HTERT RPE-1 (cell line): ENCODE results near the gene MACF1.

Source experiments
- in situ Hi-C: fragments of 300-500 bp; cut with MboI; formaldehyde crosslinking; loops from 4 replicates; pipeline ENCODE4 v1.14.3; 2020; ENCODE audit warnings: low sequenced_read_pairs

The MACF1 gene

DNA sequence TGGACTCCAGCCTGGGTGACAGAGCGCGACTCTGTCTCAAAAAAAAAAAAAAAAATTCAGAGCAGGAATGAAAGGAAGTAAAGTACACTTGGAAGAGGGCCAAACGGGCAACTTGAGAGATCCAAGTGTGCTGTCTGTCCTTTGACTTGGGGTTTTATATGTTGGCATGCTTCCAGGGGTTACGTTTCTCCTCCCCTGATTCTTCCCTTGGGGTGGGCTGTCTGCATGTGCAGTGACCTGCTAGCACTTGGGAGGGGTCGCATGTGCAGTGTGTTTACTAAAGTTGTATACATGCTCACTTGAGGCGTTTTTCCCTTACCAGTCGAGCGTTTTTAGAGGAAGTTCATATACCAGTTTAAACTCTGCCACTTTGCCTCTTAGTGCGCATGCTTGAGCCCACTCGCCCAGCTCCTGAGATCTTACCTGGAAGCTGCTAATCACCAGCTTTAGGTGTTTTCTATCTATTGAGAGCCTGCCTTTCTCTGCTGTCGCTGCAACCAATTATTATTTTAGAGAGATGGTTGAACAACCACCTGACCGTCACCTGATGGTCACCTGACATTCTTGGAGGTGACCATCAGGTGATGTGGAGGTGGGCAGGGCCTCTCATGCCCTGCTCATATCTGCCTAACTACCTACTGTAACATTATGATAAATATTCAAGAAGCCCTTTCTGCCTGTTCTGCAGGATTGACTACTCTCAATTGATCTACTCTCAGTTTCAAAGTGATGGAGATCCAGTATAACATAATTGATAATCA lies 140.1 kb downstream of the MACF1 start:
- in situ Hi-C loops, result no loop called here

DNA sequence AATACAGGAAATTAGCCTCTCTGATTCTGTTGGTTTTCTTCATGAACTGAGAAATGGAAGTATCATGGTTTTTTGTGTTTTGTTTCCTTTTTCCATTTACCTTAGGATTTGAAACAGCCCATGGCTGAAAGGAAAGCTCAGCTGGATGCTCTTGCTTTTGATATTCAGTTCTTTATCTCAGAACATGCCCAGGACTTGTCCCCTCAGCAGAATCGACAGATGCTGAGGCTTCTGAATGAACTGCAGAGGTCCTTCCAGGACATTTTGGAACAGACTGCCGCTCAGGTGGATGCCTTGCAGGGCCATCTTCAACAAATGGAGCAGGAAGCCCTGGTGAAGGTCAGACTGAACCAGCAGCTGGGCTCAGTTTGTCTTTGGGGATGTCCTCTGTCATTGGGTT lies 142.4 kb downstream of the MACF1 start:
- in situ Hi-C loops, result no loop called here

DNA sequence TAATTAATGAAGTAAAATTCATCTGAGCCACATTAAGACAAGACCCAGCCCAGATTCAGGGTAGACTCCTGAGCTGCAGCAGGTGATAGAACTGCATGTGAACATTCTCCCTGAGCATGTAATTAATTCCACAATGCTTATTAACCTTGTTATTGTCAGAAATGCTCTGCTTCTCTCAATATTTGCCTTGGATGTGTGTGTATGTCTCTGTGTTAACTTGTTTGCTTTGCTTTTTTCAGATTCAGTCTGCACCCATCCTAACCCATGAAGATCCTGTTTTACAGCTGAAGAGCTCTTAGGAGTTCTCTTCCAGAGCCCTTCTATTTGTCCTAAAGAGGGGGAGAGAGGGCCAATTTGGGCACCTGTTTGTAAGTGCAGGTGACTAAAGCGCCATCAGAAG lies 143.8 kb downstream of the MACF1 start:
- in situ Hi-C loops, result no loop called here

DNA sequence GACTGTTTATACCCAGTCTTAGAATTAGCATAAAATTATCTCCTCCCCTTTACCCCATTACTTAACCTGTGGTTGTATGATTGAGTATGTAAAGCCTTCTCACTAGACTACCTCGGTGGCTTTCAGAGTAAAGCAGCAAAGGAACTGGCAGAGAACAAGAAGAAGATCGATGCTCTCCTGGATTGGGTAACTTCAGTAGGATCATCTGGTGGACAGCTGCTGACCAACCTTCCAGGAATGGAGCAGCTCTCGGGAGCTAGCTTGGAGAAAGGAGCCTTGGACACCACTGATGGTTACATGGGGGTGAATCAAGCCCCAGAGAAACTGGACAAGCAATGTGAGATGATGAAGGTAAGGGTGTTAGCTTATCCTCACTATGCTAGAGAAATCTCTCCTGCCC lies 148.4 kb downstream of the MACF1 start:
- in situ Hi-C loops, result no loop called here

DNA sequence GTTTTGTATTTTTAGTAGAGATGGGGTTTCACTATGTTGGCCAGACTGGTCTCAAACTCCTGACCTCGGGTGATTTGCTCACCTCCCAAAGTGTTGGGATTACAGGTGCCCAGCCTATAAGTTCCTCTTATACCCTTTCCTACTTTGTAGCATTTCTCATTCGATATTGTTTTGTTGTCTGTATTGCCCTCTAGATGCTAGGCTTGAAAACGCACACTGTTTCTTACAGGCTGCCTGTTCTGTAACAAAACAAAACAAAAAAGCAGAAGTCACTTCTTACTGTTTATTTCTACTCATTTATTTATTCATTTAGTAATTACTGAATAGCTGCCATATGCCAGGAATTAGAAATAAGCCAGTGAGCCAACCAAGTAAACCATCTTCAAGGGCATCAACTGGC lies 150.1 kb downstream of the MACF1 start:
- in situ Hi-C loops, result no loop called here

DNA sequence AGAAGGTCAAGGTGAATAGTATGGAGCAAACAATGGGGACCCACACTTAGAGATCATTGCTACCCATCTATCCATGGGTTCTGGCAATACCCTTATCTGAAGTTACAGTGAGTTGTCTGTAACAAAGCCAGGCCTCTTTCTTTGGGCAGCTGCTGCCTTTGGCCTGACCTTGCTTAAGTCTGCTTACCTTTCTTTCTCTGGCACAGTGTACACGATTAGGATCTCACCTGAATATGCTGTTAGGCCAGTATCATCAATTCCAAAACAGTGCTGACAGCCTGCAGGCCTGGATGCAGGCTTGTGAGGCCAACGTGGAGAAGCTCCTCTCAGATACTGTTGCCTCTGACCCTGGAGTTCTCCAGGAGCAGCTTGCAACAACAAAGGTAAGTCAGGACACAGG lies 154.0 kb downstream of the MACF1 start:
- in situ Hi-C loops, result no loop called here

DNA sequence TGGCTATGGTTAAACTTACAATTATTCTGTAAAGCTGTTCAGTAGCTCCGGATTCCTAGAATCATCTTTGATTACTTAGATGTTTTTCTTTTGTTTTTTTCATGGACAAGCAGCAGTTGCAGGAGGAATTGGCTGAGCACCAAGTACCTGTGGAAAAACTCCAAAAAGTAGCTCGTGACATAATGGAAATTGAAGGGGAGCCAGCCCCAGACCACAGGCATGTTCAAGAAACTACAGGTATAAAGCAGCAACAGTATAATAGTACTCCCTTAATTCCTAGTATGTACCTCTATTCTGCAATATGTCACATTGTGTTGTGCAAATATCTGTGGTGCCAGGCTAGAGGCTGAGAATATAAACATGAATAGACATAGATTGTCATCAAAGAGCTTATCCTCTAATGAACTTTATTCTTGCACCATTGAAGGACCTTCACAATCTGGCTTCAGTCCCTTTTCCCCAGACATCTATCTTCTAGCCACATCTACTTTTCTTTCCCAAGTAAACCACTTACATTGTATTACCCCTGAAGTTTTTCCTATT lies 154.6 kb downstream of the MACF1 start:
- in situ Hi-C loops, result no loop called here

DNA sequence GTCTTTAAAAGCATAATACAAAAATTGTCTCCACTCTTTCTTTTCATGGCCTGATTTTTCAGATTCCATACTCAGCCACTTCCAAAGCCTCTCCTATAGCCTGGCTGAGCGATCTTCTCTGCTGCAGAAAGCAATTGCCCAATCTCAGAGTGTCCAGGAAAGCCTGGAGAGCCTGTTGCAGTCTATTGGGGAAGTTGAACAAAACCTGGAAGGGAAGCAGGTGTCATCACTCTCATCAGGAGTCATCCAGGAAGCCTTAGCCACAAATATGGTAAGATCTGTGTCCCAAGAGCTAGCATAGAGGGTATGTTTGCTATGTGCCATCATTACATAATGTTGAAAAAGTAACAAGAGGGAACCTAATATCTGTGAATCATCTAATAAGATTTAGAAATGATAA lies 156.2 kb downstream of the MACF1 start:
- in situ Hi-C loops, result no loop called here

DNA sequence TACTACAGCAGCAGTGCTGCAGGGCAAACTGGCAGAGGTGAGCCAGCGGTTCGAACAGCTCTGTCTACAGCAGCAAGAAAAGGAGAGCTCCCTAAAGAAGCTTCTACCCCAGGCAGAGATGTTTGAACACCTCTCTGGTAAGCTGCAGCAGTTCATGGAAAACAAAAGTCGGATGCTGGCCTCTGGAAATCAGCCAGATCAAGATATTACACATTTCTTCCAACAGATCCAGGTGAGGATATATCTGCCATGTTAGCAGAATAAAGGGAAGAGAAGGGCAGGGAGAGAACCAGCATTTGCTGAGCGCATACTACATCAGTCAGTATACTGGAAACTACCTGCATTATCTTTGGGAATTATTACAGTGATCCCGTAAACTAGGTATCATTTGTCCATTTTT lies 157.0 kb downstream of the MACF1 start:
- in situ Hi-C loops, result no loop called here

DNA sequence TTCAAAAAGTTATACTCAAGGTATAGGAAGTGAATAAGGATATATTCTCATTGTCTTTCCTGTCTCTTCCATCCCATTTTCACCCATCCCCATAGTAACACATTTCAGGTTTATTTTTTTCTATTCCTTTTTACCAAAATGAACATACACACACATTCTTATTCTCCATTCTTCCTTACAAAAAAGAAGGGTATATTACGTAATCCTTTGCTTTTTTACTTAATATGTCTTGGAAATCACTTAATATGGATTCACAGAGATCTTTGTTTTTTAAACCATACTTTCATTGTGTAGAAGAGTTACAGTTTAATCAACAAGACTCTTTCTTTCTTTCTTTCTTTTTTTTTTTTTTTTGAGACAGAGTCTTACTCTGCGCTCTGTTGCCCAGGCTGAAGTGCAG lies 158.8 kb downstream of the MACF1 start:
- in situ Hi-C loops, result no loop called here

DNA sequence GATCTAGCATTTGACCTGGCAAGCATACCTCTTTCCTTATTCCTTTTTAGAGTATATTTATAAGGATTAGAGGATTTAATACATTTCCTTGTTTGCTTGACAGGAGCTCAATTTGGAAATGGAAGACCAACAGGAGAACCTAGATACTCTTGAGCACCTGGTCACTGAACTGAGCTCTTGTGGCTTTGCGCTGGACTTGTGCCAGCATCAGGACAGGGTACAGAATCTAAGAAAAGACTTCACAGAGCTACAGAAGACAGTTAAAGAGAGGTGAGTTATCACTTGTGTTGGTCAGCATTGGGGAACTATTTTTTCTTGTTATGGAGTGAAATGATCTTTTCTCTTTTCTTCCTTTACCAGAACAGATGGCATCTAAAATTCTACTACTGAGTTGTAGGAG lies 163.6 kb downstream of the MACF1 start:
- in situ Hi-C loops, result no loop called here

DNA sequence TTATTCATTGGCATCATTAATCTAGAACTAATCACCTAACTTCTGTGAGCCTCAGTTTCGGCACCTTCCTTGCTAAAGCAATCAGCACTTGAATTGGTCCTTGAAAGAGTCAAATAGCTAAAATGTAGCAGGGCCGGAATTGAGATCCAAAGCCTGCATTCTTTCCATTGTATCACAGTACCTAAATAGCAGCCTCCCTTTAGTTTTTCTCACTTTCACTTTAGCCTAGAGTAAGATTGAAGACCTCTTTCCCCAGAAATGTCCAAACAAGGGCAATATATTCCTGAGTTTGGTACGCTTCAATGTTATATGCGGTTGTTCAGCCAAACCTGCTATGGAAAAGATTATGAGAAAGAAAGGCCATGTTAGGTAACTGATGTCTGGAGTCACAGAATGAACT lies 165.1 kb downstream of the MACF1 start:
- in situ Hi-C loops, result no loop called here

DNA sequence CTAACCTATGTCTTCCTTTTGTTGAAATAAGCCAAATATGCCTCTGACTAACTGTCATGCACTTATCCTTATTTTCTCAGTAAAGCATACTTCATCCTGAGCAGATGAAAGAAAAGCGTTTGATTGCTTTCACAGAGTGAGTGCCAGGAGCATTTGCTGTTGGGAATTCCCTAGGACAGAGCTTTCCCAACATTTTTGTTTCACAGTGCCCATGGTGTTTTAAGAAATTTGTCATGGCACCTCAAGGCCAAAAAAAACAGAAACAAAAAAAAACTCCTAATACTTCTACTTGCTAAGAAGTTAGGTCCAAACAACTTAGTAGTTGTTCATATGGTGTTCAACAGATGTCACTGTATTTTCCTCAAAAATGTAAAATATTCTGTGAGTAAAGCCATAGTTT lies 166.1 kb downstream of the MACF1 start:
- in situ Hi-C loops, result no loop called here

DNA sequence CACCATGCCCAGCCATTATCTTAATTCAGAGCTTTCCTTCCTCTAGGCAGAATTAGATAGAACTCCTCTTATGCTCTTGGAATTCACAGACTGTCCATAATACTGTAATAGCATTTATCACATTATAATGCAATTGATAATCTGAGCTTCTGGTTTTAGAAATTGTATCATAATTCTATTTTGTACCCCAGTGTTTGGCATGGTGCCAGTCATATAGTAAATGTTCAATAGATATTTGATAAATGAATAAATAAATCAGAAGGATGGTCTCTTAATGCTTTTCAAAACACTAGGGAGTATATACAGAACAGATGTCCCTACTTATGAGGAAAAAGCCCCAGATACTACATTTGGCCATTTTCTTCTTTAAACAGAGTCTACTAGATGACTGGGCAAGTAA lies 167.6 kb downstream of the MACF1 start:
- in situ Hi-C loops, result no loop called here

DNA sequence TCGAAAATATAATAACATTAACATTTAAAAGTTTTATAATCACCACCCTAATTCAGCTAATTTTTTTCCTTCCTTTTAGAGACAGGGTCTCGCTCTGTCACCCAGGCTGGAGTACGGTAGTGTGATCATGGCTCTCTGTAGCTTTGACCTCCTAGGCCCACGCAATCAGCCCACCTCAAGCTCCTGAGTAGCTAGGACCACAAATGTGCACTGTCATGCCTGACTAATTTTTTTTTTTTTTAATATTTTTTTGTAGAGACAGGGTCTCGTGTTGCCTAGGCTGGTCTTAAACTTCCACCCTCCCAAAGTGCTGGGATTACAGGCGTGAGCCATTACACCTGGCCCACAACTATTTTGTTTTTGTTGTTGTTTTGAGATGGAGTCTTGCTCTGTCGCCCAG lies 172.2 kb downstream of the MACF1 start:
- in situ Hi-C loops, result no loop called here

DNA sequence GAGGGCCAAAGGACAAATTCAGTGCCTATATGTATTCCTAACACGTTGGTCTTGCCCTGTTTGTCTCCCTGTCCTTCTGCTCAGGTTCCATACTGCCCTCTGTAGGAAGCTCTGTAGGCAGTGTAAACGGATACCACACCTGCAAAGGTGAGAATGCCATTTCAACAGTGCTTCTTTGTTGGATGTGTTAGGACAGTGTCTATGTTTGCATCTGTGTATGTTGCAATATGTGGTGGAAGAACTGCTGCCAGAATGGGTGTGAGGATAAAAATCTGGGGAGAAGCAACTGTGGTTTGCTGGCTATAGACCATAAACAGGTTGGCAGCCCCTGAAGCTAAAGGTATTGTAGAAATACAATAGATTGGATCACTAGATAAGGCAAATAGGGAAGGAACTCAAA lies 173.9 kb downstream of the MACF1 start:
- in situ Hi-C loops, result no loop called here

DNA sequence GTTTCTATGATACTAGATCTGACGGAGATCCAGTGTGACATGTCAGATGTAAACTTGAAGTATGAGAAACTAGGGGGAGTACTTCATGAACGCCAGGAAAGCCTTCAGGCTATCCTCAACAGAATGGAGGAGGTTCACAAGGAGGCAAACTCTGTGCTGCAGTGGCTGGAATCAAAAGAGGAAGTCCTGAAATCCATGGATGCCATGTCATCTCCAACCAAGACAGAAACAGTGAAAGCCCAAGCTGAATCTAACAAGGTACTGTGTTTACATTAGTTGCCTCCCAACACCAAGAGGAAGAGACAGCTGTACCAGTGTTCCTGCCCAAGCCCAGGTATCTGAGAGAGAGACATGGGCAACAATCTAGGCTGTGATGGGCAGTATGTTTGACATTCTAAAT lies 174.7 kb downstream of the MACF1 start:
- in situ Hi-C loops, result no loop called here

DNA sequence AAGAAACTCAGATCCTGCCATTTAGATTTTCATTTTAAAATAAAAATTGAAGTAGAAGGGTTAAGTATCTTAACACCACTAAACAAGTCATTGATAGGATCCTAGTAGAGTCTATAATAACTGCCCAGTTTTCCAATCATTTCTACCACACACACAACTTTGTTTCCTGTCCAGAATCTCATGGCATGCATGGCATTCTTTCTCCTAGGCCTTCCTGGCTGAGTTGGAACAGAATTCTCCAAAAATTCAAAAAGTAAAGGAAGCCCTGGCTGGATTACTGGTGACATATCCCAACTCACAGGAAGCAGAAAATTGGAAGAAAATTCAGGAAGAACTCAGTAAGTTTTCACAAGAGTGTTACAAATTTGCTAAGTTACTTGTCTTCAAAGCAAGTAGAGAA lies 175.5 kb downstream of the MACF1 start:
- in situ Hi-C loops, result no loop called here

DNA sequence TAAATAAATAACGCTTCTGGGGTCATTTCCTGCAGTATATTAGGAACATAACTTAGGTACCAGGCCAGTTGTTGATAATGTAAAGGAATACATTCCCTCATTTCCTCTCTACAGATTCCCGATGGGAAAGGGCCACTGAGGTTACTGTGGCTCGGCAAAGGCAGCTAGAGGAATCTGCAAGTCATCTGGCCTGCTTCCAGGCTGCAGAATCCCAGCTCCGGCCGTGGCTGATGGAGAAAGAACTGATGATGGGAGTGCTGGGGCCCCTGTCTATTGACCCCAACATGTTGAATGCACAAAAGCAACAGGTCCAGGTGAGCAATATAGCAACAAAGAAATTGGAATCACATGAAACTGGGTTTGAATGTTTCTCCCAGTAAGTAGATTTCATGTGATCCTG lies 177.3 kb downstream of the MACF1 start:
- in situ Hi-C loops, result no loop called here

DNA sequence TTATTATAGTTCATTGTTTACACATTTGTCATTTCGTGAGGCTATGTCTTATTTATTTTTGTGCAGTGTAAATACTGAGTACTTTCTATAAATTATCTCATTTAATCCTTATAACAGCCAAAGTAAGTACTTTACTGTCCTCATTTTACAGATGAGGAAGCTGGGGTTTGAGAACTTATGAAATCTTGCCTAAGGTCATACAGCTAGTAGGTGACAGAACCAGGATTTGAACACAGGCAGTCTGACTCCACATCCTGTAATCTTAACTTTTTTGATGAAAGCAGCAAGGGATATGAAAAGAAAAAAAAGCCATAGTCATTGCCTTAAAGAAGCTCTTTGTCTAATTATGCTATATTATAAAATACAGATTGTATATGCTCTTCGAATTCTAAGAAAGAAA lies 179.8 kb downstream of the MACF1 start:
- in situ Hi-C loops, result no loop called here

DNA sequence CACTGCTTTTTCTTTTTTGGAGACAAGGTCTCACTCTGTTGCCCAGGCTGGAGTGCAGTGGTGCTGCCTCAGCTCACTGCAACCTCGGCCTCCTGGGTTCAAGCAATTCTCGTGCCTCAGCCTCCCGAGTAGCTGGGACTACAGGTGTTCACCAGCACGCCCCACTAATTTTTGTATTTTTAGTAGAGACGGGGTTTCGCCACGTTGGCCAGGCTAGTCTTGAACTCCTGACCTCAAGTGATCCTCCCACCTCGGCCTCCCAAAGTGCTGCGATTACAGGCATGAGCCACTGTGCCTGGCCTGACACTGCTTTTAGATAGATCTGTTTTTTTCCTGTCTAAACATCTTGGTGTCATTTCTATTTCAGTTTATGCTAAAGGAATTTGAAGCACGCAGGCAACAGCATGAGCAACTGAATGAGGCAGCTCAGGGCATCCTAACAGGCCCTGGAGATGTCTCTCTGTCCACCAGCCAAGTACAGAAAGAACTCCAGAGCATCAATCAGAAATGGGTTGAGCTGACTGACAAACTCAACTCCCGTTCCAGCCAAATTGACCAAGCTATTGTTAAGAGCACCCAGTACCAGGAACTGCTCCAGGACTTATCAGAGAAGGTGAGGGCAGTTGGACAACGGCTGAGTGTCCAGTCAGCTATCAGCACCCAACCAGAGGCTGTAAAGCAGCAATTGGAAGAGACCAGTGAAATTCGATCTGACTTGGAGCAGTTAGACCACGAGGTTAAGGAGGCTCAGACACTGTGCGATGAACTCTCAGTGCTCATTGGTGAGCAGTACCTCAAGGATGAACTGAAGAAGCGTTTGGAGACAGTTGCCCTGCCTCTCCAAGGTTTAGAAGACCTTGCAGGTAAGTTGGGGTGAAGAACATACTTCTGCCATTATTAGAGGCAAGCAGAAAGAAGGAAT lies 180.8 kb downstream of the MACF1 start:
- in situ Hi-C loops, result no loop called here

DNA sequence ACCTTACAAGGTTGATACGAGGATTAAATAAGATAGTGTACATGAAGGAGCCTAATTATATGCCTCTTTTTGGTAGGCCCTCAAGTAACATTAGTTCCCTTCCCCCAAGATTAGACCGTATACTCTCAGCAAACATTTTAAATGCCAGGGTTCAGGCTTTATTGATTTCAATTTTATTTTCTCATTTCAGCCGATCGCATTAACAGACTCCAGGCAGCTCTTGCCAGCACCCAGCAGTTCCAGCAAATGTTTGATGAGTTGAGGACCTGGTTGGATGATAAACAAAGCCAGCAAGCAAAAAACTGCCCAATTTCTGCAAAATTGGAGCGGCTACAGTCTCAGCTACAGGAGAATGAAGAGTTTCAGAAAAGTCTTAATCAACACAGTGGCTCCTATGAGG lies 182.5 kb downstream of the MACF1 start:
- in situ Hi-C loops, result no loop called here
